ENCODE measurements around the gene SF1. TPM values are rescaled to one million over a fixed set of nuclear protein-coding genes. Genes with fewer than 3 reads are reported as not detected.

Gene SF1
- total RNA-seq, 1 donor from 2014 or later, result 450 TPM

GRCh38 chr11:64799256-64799622 lies 20.9 kb upstream of the SF1 start:
- Mint-ChIP-seq H3K36me3 (no peaks in the 10 kb centered on the region), H3K9me3 (no peaks in the 10 kb centered on the region), H3K4me3 (no peak overlapping the region), H3K27me3 (no peaks in the 10 kb centered on the region), H3K27ac (no peak overlapping the region), H3K4me1 (ENCODE audit: unreplicated experiment) (peaks cover 8% of the 10 kb centered on the region)
- no peak for TF ChIP-seq CTCF (conservative IDR thresholded peaks at IDR 0.05)
- DNase-seq (ENCODE audit: extremely low spot score, unreplicated experiment), result no peak

- no peaks in the 10 kb centered on the region for H3K36me3 Mint-ChIP-seq
- no peaks in the 10 kb centered on the region for H3K27me3 Mint-ChIP-seq
- no peaks in the 10 kb centered on the region for H3K9me3 Mint-ChIP-seq
- H3K4me1 Mint-ChIP-seq (ENCODE audit: unreplicated experiment), result no peaks in the 10 kb centered on the region
- no peak overlapping the region for H3K27ac Mint-ChIP-seq
- H3K4me3 Mint-ChIP-seq, result no peak overlapping the region
- no peak for TF ChIP-seq CTCF (conservative IDR thresholded peaks at IDR 0.05)
- no peak for DNase-seq (ENCODE audit: extremely low spot score, unreplicated experiment)
Observed at GRCh38 chr11:64796757-64797541, 18.6 kb upstream of the SF1 start.

- Mint-ChIP-seq H3K27me3 (no peaks in the 10 kb centered on the region), H3K36me3 (no peaks in the 10 kb centered on the region), H3K4me3 (no peak overlapping the region), H3K27ac (no peak overlapping the region), H3K9me3 (no peaks in the 10 kb centered on the region), H3K4me1 (ENCODE audit: unreplicated experiment) (no peaks in the 10 kb centered on the region)
- no peak for TF ChIP-seq CTCF (conservative IDR thresholded peaks at IDR 0.05)
- DNase-seq (ENCODE audit: extremely low spot score, unreplicated experiment), result no peak
Observed at GRCh38 chr11:64796047-64796756, 17.9 kb upstream of the SF1 start.

- no peak for TF ChIP-seq CTCF (conservative IDR thresholded peaks at IDR 0.05)
- Mint-ChIP-seq H3K27ac (no peak overlapping the region), H3K27me3 (no peaks in the 10 kb centered on the region), H3K4me1 (ENCODE audit: unreplicated experiment) (no peaks in the 10 kb centered on the region), H3K9me3 (no peaks in the 10 kb centered on the region), H3K4me3 (no peak overlapping the region), H3K36me3 (no peaks in the 10 kb centered on the region)
- no peak for DNase-seq (ENCODE audit: extremely low spot score, unreplicated experiment)
Observed at GRCh38 chr11:64794526-64794925, 16.2 kb upstream of the SF1 start.

- H3K27ac Mint-ChIP-seq, result no peak overlapping the region
- no peak for TF ChIP-seq CTCF (conservative IDR thresholded peaks at IDR 0.05)
- H3K4me1 Mint-ChIP-seq (ENCODE audit: unreplicated experiment), result no peaks in the 10 kb centered on the region
- H3K9me3 Mint-ChIP-seq, result no peaks in the 10 kb centered on the region
- no peaks in the 10 kb centered on the region for H3K36me3 Mint-ChIP-seq
- no peak for DNase-seq (ENCODE audit: extremely low spot score, unreplicated experiment)
- no peaks in the 10 kb centered on the region for H3K27me3 Mint-ChIP-seq
- H3K4me3 Mint-ChIP-seq, result no peak overlapping the region
Observed at GRCh38 chr11:64793271-64794160, 15.2 kb upstream of the SF1 start.

Data from type B pancreatic cell (in vitro differentiated cells).